Activated naive CD4-positive, alpha-beta T cell treated with anti-CD3 and anti-CD28 coated beads, Interleukin-2, amount 10 ng/mL, durations not matched to agents 7 days and 5 days (primary cell): ENCODE measurements around the gene PARVA.
A peak's percentile ranks its signal among the peaks of the same experiment; 100 is the strongest.

ENCODE experiments used
- CTCF ChIA-PET: fragments of 350-600 bp; sonication (Branson Sonifier 250); formaldehyde crosslinking; loops from one replicate; lab custom pipeline; 2021; ENCODE audit warnings: antibody characterized with exemption; lab: Charles Lee
- DNase-seq: peaks from one replicate; pipeline ENCODE4 v3.0.0-alpha.2; 2020
- H3K27ac Mint-ChIP-seq: one replicate; pipeline ENCODE4 v1.8.0; 2021; ENCODE audit warnings: mild to moderate bottlenecking, moderate library complexity, mixed read lengths
- H3K27me3 Mint-ChIP-seq: one replicate; pipeline ENCODE4 v1.8.0; 2021; ENCODE audit warnings: mild to moderate bottlenecking, mixed read lengths
- H3K36me3 Mint-ChIP-seq: one replicate; pipeline ENCODE4 v1.8.0; 2021; ENCODE audit warnings: mixed read lengths
- H3K4me1 Mint-ChIP-seq: one replicate; pipeline ENCODE4 v1.8.0; 2021; ENCODE audit warnings: mixed read lengths
- H3K4me3 Mint-ChIP-seq: one replicate; pipeline ENCODE4 v1.8.0; 2021; ENCODE audit warnings: mild to moderate bottlenecking, moderate library complexity, mixed read lengths
- H3K9me3 Mint-ChIP-seq: one replicate; pipeline ENCODE4 v1.8.0; 2021; ENCODE audit warnings: mixed read lengths

PARVA gene

DNA sequence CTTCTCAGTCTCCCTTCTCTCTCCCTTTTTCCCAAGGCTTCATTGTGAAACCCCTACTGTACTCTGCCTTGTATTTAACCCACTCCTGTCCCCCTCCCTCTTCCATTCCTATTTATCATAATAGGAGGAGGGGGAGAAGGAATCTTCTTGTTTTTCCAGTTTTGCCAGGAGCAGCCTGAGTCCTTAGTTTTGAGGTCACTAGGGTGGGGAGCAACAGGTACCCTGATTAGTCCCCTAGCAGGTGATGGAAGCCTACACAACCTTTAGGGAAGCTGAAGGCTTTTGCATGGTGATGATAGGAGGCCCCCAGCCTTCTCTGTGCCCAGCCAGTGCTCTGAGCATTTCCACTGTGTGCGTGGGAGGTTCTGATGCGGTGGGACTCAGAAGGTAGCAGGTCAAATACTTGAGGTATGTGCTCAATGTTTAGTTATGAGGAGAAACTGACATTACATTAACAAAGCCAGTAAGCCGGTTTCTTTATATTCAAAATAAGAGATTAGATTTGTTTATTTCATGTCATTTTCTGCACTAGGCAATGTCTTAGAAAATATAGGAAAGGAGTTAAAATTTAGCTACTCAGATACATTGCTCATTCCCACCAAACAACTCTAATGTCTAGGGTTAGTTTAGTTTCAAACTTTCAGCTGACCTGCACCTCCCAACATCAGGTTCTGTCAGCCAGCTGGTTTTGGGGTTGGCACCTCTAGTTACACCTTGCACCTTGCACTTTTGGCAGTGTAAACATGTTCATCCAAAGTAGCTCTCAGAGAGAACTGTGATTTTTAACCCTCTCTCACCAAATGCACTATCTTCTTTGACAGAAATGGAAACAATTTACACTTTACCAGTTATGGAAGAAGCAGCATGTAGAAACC, 26.0 kb downstream of the PARVA start:
- Mint-ChIP-seq H3K4me3 (no peak overlapping the region), H3K9me3 (no peaks in the 10 kb centered on the region), H3K27ac (no peak overlapping the region), H3K27me3 (peaks cover 8% of the 10 kb centered on the region), H3K4me1 (no peaks in the 10 kb centered on the region), H3K36me3 (no peaks in the 10 kb centered on the region)
- CTCF ChIA-PET = interaction anchor here (0.5 kb wide), 1 partner anchor 583 kb away, joined by 3 read pairs; no protein-coding TSS in a partner anchor
- DNase-seq = no peak

GRCh38 chr11:12403997-12404350, 26.6 kb downstream of the PARVA start:
- no peaks in the 10 kb centered on the region for H3K36me3 Mint-ChIP-seq
- H3K27ac Mint-ChIP-seq = no peak overlapping the region
- peaks cover 8% of the 10 kb centered on the region for H3K27me3 Mint-ChIP-seq
- H3K4me1 Mint-ChIP-seq = no peaks in the 10 kb centered on the region
- CTCF ChIA-PET = no interaction called here
- H3K4me3 Mint-ChIP-seq = no peak overlapping the region
- H3K9me3 Mint-ChIP-seq = no peaks in the 10 kb centered on the region
- DNase-seq = no peak

GRCh38 chr11:12404436-12404835, 27.1 kb downstream of the PARVA start:
- Mint-ChIP-seq H3K27ac (no peak overlapping the region), H3K9me3 (no peaks in the 10 kb centered on the region), H3K4me1 (no peaks in the 10 kb centered on the region), H3K36me3 (no peaks in the 10 kb centered on the region), H3K4me3 (no peak overlapping the region), H3K27me3 (peaks cover 10% of the 10 kb centered on the region)
- DNase-seq = no peak
- CTCF ChIA-PET = no interaction called here

DNA sequence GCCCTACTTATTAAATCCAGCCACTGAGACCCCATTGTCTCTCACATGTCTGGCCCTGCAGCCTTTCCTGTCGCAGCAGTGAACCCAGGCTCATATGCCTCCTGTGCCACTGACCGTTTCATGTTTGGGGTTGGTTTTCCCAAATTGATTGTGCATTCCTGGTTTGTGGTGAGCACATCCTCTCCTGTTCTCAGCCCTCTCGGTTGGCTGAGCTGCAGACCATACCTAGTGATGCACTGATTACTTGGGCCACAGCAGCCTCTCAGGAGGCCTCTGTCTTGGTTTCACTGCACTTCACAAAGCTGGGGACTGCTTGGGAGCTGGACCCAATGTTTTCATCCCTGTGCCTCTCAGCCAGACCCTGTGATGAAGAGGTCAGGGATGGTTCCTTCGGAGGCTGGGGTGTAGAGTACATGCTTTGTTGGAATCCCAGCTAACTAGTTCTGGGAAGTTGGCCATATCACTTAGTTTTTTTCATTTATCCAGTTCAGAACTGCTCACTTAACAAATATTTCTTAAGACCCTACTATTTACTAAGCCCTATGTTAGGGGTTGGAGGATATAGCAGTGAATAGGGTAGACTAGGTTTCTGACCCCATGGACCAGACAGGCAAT, 30.9 kb downstream of the PARVA start:
- no peak overlapping the region for H3K27ac Mint-ChIP-seq
- H3K27me3 Mint-ChIP-seq = peaks cover 14% of the 10 kb centered on the region
- H3K9me3 Mint-ChIP-seq = no peaks in the 10 kb centered on the region
- no peak overlapping the region for H3K4me3 Mint-ChIP-seq
- no peaks in the 10 kb centered on the region for H3K4me1 Mint-ChIP-seq
- CTCF ChIA-PET = no interaction called here
- no peak for DNase-seq
- no peaks in the 10 kb centered on the region for H3K36me3 Mint-ChIP-seq

DNA sequence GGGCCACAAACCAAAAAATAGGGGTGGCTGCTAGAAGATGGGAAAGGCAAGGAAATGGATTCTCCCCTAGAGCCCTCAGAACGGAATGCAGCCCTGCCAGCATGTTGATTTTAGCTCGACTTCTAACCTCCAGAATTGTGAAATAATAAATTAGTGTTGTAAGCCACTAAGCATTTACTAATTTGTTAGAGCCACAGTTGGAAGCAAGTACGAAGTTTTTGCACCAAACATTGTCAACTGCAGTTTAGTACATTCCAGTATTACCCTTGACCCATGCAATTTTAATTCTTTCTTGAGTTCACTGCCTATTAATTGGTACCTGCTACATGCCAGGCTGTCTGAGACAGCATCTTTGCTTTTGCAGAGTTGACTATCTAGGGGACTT, 32.2 kb downstream of the PARVA start:
- H3K27ac Mint-ChIP-seq = no peak overlapping the region
- H3K4me1 Mint-ChIP-seq = no peaks in the 10 kb centered on the region
- H3K9me3 Mint-ChIP-seq = no peaks in the 10 kb centered on the region
- H3K36me3 Mint-ChIP-seq = no peaks in the 10 kb centered on the region
- peaks cover 18% of the 10 kb centered on the region for H3K27me3 Mint-ChIP-seq
- no peak for DNase-seq
- CTCF ChIA-PET = no interaction called here
- no peak overlapping the region for H3K4me3 Mint-ChIP-seq

DNA sequence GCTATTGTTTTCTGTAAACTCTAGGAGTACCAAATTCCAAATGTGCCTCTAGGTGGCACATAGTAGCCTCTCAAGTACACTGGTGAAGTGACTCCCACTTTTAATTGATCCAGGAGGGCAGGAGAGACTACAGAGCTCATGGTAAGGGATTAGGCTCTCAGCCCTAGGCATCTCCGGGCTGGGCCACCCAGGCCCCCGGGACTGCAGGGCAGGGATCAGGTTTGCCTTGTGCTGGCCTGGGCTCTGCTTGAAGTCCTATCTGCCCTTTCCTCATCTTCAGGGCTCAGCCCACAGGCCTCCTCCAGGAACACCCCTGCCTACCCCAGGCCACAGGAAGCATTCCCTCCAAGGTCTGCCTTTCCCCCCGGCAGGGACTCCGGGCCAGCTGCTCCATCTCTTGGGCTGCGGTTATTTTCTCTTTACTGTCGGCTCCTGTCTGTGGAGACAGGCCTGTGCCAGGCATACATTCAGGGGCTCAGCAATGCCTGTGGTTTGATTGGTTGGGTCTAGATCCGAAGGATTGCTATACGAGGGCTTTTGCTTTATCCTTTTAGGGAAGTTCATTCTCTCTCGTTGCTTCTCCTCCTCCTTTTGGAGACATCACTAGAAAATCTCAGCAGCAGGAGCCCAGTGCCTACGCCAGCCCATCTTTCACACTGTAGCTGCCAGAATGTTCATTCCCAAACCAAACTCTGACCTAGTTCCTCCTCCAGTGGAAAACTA, 32.8 kb downstream of the PARVA start:
- no peak overlapping the region for H3K27ac Mint-ChIP-seq
- no peaks in the 10 kb centered on the region for H3K9me3 Mint-ChIP-seq
- no peak for DNase-seq
- H3K4me3 Mint-ChIP-seq = no peak overlapping the region
- no peaks in the 10 kb centered on the region for H3K4me1 Mint-ChIP-seq
- CTCF ChIA-PET = interaction anchor here (0.7 to 2.5 kb wide), 4 partner anchors 20 to 482 kb away, joined by 3 to 9 read pairs (median 4); no protein-coding TSS in a partner anchor
- no peaks in the 10 kb centered on the region for H3K36me3 Mint-ChIP-seq
- H3K27me3 Mint-ChIP-seq = peaks cover 20% of the 10 kb centered on the region

- H3K27me3 Mint-ChIP-seq = peaks cover 20% of the 10 kb centered on the region
- no peaks in the 10 kb centered on the region for H3K4me1 Mint-ChIP-seq
- CTCF ChIA-PET = interaction anchor here (0.8 to 2.5 kb wide), 8 partner anchors 9 to 485 kb away, joined by 3 to 9 read pairs (median 4); no protein-coding TSS in a partner anchor
- no peaks in the 10 kb centered on the region for H3K9me3 Mint-ChIP-seq
- no peak overlapping the region for H3K27ac Mint-ChIP-seq
- no peak overlapping the region for H3K4me3 Mint-ChIP-seq
- no peaks in the 10 kb centered on the region for H3K36me3 Mint-ChIP-seq
- no peak for DNase-seq
Measured at GRCh38 chr11:12411393-12411792, 34.0 kb downstream of the PARVA start.

DNA sequence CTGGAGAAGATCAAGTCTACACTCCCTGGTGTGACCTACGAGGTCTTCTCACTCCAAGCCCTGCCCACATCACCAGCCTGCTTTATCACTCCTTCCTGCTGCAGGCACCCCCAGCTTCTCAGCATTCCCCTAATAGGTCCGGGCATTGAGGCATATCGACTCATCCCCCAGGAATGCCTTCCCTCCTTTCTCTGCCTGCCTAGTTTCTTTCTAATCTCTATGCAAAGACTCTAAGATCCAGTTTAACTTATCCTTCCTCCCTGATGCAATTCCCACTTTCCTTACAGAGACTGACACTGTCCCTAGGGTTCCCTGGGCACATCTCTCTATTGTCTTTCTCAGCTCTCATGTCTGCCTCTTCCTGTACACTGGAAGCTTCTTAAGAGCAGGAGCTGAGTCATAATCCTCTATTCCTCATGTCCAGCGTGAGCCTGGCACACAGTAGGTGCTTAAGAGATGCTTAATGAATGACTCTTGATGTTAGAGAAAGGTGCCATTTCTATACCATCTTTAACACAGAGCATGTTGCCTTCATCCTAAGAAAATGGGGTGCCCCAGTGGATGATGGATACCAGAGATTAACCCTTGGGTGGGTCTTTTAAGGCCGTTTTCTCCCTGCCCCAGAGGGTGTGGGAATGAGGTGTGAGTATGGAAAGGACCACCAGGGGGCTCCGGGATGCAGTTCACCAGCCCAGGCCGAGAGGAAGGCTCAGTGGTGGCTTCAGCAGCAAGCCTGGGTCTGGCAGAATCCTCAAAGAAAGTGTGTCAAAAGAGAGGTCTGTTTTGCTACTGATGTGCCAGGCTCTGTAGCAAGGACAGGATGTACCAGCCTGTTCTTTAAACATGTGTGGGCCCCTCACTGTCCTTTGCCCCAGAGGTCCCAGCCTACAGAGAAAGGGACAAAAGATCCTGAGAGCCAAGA, 34.7 kb downstream of the PARVA start:
- Mint-ChIP-seq H3K27me3 (peaks cover 20% of the 10 kb centered on the region), H3K36me3 (no peaks in the 10 kb centered on the region), H3K9me3 (no peaks in the 10 kb centered on the region), H3K4me3 (no peak overlapping the region), H3K27ac (no peak overlapping the region), H3K4me1 (no peaks in the 10 kb centered on the region)
- CTCF ChIA-PET = interaction anchor here (0.8 to 2.5 kb wide), 9 partner anchors 9 to 487 kb away, joined by 3 to 9 read pairs (median 3); no protein-coding TSS in a partner anchor
- DNase-seq = peak; percentile 57

- H3K27ac Mint-ChIP-seq = no peak overlapping the region
- H3K4me1 Mint-ChIP-seq = no peaks in the 10 kb centered on the region
- CTCF ChIA-PET = interaction anchor here (0.8 to 1.0 kb wide), 4 partner anchors 15 to 486 kb away, joined by 3 read pairs; no protein-coding TSS in a partner anchor
- no peaks in the 10 kb centered on the region for H3K9me3 Mint-ChIP-seq
- no peak overlapping the region for H3K4me3 Mint-ChIP-seq
- peaks cover 23% of the 10 kb centered on the region for H3K27me3 Mint-ChIP-seq
- no peak for DNase-seq
- no peaks in the 10 kb centered on the region for H3K36me3 Mint-ChIP-seq
Measured at GRCh38 chr11:12413141-12414052, 36.0 kb downstream of the PARVA start.

- H3K9me3 Mint-ChIP-seq = no peaks in the 10 kb centered on the region
- H3K4me1 Mint-ChIP-seq = peaks cover 2% of the 10 kb centered on the region
- CTCF ChIA-PET = no interaction called here
- no peak overlapping the region for H3K27ac Mint-ChIP-seq
- no peak for DNase-seq
- no peaks in the 10 kb centered on the region for H3K36me3 Mint-ChIP-seq
- H3K27me3 Mint-ChIP-seq = peaks cover 18% of the 10 kb centered on the region
- H3K4me3 Mint-ChIP-seq = no peak overlapping the region
Measured at GRCh38 chr11:12414611-12415010, 37.2 kb downstream of the PARVA start.

- Mint-ChIP-seq H3K4me1 (peaks cover 2% of the 10 kb centered on the region), H3K27ac (no peak overlapping the region), H3K27me3 (peaks cover 18% of the 10 kb centered on the region), H3K4me3 (no peak overlapping the region), H3K9me3 (no peaks in the 10 kb centered on the region), H3K36me3 (no peaks in the 10 kb centered on the region)
- CTCF ChIA-PET = interaction anchor here (0.9 kb wide), 1 partner anchor 473 kb away, joined by 3 read pairs; no protein-coding TSS in a partner anchor
- no peak for DNase-seq
Measured at GRCh38 chr11:12415342-12415966, 38.1 kb downstream of the PARVA start.

GRCh38 chr11:12416552-12416951, 39.2 kb downstream of the PARVA start:
- Mint-ChIP-seq H3K27me3 (peaks cover 22% of the 10 kb centered on the region), H3K36me3 (no peaks in the 10 kb centered on the region), H3K4me1 (peaks cover 2% of the 10 kb centered on the region), H3K27ac (no peak overlapping the region), H3K9me3 (no peaks in the 10 kb centered on the region), H3K4me3 (no peak overlapping the region)
- CTCF ChIA-PET = no interaction called here
- DNase-seq = no peak
